WTC11 (cell line): ENCODE data around the gene STX12.
"Not testable (repeated sequence)": the region's sequence is repeated elsewhere in the genome, so short reads cannot be mapped to it uniquely, and the experiment has no call there.

Experiments used
- CREB1 ChIP-seq: sonication (generic); formaldehyde crosslinking; IDR thresholded peaks from 2 replicates; pipeline ENCODE4 v1.8.0; 2023; ENCODE audit warnings: mild to moderate bottlenecking, missing genetic modification reagents
- CTCF ChIP-seq: fragments of 200-600 bp; IDR thresholded peaks from 2 replicates; pipeline ENCODE4 v1.8.0; 2022; ENCODE audit warnings: antibody characterized with exemption
- JUN ChIP-seq: sonication (generic); formaldehyde crosslinking; IDR thresholded peaks from 2 replicates; pipeline ENCODE4 v1.8.0; 2023; ENCODE audit warnings: mild to moderate bottlenecking, missing genetic modification reagents
- NR1H2 ChIP-seq: sonication (generic); formaldehyde crosslinking; IDR thresholded peaks from 2 replicates; pipeline ENCODE4 v1.9.0; 2021; ENCODE audit warnings: mild to moderate bottlenecking, moderate library complexity, missing genetic modification reagents
- SMAD3 ChIP-seq: sonication (generic); formaldehyde crosslinking; IDR thresholded peaks from 2 replicates; pipeline ENCODE4 v1.8.0; 2022; ENCODE audit warnings: missing genetic modification reagents, mild to moderate bottlenecking, borderline replicate concordance
- SP1 ChIP-seq: sonication (generic); formaldehyde crosslinking; conservative IDR thresholded peaks from 2 replicates; pipeline ENCODE4 v1.8.1; 2022; ENCODE audit warnings: missing genetic modification reagents
- STAT6 ChIP-seq: sonication (generic); formaldehyde crosslinking; conservative IDR thresholded peaks from 2 replicates; pipeline ENCODE4 v1.8.1; 2023; ENCODE audit warnings: mild to moderate bottlenecking, low read depth, missing genetic modification reagents, moderate library complexity
- TEAD4 ChIP-seq: sonication (generic); formaldehyde crosslinking; IDR thresholded peaks from 2 replicates; pipeline ENCODE4 v1.8.0; 2022; ENCODE audit warnings: mild to moderate bottlenecking, missing genetic modification reagents
- TP53 ChIP-seq: sonication (generic); formaldehyde crosslinking; IDR thresholded peaks from 2 replicates; pipeline ENCODE4 v1.8.1; 2023; ENCODE audit warnings: mild to moderate bottlenecking, missing genetic modification reagents
- ZNF121 ChIP-seq: sonication (generic); formaldehyde crosslinking; IDR thresholded peaks from 2 replicates; pipeline ENCODE4 v1.8.0; 2023; ENCODE audit warnings: missing genetic modification reagents
- ZNF138 ChIP-seq: sonication (generic); formaldehyde crosslinking; conservative IDR thresholded peaks from 2 replicates; pipeline ENCODE4 v1.8.1; 2022; ENCODE audit warnings: mild to moderate bottlenecking, moderate library complexity, missing genetic modification reagents
- ZNF416 ChIP-seq: fragments of 250-450 bp; sonication (Bioruptor Pico); IDR thresholded peaks from 2 replicates; pipeline ENCODE4 v1.9.0; 2021; ENCODE audit warnings: mild to moderate bottlenecking, inconsistent platforms

GRCh38 chr1:27790270-27790669 lies 17.3 kb downstream of the STX12 start:
- not testable (repeated sequence) for TF ChIP-seq SP1 (CRISPR knock-in tag); CTCF; CREB1 (CRISPR knock-in tag); NR1H2; ZNF121 (CRISPR knock-in tag); ZNF416 (CRISPR knock-in tag); STAT6 (CRISPR knock-in tag); TP53 (CRISPR knock-in tag); ZNF138 (CRISPR knock-in tag); JUN; TEAD4 (CRISPR knock-in tag); SMAD3 (CRISPR knock-in tag)
